ENCODE data around the gene ZFAND6. TPM values are rescaled to one million over a fixed set of nuclear protein-coding genes. Genes with fewer than 3 reads are reported as not detected.
A peak's percentile ranks its signal among the peaks of the same experiment; 100 is the strongest.
"Not testable (repeated sequence)": the region's sequence is repeated elsewhere in the genome, so short reads cannot be mapped to it uniquely, and the experiment has no call there.

ZFAND6 gene
- total RNA-seq, 1 donor from 2014 or later: 207 TPM

GRCh38 chr15:80141916-80142598 lies 82.6 kb downstream of the ZFAND6 start:
- DNase-seq (ENCODE audit: low read depth in 2 of 2): no peak

DNA sequence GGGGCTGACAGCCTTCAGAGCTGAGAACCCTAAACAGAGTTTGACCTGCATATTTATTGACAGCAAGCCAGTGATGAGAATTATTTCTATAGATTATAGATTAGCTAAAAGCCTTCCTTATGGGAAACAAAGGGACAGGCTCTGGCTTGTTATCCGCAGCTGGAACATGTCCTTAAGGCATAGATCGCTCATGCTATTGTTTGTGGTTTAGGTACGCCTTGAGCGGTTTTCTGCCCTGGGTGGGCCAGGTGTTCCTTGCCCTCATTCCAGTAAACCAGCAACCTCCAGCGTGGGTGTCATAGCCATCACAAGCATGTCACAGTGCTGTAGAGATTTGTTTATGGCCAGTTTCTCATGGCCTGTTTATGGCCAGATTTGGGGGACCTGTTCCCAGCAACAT lies 83.2 kb downstream of the ZFAND6 start:
- DNase-seq (ENCODE audit: low read depth in 2 of 2): no peak

DNA sequence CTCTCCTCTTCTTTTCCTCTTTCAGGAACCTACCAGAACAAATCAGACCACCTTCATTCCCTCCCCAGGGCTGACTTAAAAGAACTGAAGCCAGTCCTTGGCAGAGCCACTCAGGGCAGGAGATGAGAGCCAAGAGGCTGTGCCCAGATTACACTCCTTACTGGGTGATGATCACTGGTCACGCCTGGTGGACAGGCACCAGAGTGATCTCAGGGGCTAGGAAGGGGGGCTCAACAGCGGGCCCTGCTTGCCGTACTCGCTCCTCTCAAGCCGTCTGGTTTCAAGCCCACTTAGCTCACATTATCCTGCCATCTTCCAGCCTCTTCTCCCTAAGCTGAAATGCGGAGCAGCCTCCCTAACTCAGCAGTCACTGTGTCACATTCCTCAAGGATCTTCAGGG lies 91.7 kb downstream of the ZFAND6 start:
- no peak for DNase-seq (ENCODE audit: low read depth in 2 of 2)

GRCh38 chr15:80151576-80151975 lies 92.1 kb downstream of the ZFAND6 start:
- no peak for DNase-seq (ENCODE audit: low read depth in 2 of 2)

DNA sequence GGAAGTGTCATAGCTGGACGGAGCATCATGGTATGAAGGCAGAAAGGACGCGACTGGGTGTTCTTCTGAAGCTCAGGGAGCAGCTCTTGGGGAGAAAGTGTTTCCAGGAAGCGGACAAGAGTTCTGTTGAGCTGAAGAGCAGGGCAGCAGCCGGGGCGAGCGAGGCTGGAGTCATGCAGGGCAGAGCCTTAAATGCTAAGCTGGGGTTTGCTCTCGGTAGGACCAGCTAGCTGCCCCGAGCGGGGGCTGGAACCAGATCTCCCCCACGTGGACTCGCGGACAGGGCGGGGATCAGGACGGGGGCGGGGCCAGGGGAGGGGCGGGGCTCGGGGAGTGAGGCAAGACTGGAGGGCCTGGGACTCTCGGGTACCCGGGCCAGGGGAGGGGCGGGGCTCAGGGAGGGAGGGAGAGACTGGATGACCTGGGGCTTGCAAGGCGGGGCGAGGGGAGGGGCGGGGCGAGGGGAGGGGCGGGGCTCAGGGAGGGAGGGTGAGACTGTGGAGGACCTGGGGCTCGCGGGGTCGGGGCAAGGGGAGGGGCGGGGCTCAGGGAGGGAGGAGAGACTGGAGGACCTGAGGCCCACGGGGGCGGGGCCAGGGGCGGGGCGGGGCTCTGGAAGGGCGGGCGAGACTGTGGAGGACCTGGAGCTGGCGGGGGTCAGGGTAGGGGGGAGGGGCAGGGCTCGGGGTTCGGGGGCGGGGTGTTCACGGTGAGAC lies 92.9 kb downstream of the ZFAND6 start:
- DNase-seq (ENCODE audit: low read depth in 2 of 2): peak; percentile 53 to 93

DNA sequence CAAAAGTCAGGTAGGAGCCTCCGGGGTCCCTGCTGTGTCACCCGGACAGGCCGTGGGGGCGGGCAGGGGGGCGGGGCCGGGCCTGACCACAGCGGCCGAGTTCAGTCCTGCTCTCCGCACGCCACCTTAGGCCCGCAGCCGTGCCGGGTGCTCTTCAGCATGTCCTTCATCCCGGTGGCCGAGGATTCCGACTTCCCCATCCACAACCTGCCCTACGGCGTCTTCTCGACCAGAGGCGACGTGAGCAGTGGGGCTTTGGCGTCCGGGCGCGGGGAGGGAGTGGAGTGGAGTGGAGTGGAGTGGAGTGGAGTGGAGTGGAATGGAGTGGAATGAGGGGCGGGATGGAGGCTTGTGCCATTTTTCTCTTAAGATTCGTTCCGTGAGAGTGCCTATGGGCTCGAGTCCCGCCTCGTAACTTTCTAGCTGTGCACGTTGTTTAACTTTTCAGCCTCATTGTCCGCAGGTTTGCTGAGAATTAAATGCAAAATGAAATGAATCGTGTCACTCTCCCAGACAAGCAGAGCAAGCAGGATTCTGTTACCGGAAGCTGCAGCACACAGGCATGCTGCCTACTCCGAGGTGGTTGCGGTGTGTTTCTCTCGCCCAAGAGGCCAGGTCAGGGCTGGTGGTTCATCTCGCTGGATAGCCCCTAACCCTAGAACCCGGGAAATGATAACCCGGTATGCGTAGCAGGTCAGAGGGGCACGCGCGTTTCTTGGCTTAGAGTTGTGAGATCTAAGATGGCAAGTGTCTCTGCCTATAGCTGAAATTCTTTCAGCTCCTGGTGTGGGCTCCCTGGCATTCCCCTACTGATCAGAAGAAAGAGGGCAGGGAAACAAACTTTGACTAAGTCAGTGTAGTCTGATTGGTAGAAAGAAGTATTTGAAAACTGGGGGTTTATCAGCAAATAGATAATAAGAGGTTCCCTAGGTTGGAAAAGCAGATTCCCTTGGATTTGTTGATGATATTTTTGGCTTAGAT lies 93.7 kb downstream of the ZFAND6 start, which contains the start of gene FAH:
TSS of gene FAH (plus strand) at position 104 of the 981 bp plus-strand sequence. CDS start at position 160, 56 bp downstream.
- peak; percentile 16 to 57 for DNase-seq (ENCODE audit: low read depth in 2 of 2)

GRCh38 chr15:80153900-80154299 lies 94.4 kb downstream of the ZFAND6 start:
- no peak for DNase-seq (ENCODE audit: low read depth in 2 of 2)

- DNase-seq (ENCODE audit: low read depth in 2 of 2): no peak
Measured at GRCh38 chr15:80154336-80154735, 94.9 kb downstream of the ZFAND6 start.

GRCh38 chr15:80155001-80155377 lies 95.5 kb downstream of the ZFAND6 start:
- DNase-seq (ENCODE audit: low read depth in 2 of 2): no peak

GRCh38 chr15:80155378-80156175 lies 96.1 kb downstream of the ZFAND6 start:
- not testable (repeated sequence) for DNase-seq (ENCODE audit: low read depth in 2 of 2)

GRCh38 chr15:80156176-80156720 lies 96.8 kb downstream of the ZFAND6 start:
- no peak for DNase-seq (ENCODE audit: low read depth in 2 of 2)

GRCh38 chr15:80157215-80157614 lies 97.7 kb downstream of the ZFAND6 start:
- DNase-seq (ENCODE audit: low read depth in 2 of 2): no peak

- no peak for DNase-seq (ENCODE audit: low read depth in 2 of 2)
Measured at GRCh38 chr15:80159301-80159700, 99.8 kb downstream of the ZFAND6 start.

DNA sequence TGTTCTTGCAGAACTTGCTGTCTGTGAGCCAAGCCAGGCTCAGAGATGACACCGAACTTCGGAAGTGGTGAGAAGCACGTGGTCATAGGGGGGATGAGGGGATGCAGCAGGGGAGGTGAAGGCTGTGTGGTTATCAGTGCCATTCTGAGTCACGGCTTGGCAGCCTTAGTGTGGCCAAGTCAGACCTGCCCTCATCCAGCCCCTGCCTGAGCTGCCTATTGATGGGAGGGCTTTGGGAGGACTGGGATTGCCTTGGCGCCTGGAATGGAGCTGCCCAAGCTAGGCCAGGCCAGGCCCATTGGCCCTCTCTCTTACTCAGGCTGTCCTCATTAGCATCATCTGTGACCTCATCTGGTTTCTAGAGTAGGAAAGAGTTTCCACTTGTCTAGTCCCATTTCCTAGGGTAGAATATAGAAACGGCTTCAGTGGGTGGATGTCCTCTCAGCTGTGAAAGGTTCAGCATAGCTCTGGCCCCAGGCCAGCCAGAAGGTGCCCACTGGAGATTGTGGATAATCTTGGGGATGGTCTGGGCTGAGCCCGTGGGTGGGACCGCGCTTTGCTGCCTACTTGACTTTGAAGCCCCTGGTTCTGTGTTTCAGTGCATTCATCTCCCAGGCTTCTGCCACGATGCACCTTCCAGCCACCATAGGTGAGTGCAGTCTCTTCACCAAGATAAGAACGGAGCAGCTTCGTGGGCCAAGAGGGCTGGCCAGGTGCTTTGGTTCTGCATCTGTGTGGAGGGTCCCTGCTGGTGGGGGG lies 100.5 kb downstream of the ZFAND6 start:
- DNase-seq (ENCODE audit: low read depth in 2 of 2): no peak

GRCh38 chr15:80160570-80161156 lies 101.2 kb downstream of the ZFAND6 start:
- DNase-seq (ENCODE audit: low read depth in 2 of 2): peak; percentile 78 to 85

DNA sequence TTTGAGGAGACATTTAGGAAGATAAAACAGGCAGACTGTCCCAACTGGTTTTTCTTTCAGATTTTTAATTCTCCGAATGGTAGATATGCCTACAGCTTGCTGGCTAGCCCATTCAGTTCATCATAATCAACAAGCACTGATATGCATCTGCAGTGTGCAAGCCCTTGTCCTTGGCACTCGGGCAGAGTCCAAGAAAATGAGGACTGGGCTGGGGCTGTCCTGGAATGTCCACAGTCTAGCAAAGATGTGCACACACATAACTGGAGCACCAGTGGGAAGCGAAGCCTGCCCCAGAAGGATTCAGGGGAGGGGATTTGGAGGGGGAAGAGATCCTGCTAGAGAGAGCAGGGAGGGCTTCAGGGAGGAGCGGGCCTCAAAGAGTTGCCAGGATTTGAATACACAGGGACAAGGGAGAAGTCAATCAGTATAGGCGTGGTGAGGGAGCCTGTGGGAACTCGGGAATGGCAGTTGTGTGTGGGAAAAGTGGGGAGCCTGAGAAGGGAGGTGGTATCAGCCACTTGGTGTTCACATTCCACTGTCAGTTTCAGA lies 102.1 kb downstream of the ZFAND6 start:
- DNase-seq (ENCODE audit: low read depth in 2 of 2): no peak

- no peak for DNase-seq (ENCODE audit: low read depth in 2 of 2)
Measured at GRCh38 chr15:80162059-80162554, 102.6 kb downstream of the ZFAND6 start.

GRCh38 chr15:80163217-80163616 lies 103.7 kb downstream of the ZFAND6 start:
- no peak for DNase-seq (ENCODE audit: low read depth in 2 of 2)

DNA sequence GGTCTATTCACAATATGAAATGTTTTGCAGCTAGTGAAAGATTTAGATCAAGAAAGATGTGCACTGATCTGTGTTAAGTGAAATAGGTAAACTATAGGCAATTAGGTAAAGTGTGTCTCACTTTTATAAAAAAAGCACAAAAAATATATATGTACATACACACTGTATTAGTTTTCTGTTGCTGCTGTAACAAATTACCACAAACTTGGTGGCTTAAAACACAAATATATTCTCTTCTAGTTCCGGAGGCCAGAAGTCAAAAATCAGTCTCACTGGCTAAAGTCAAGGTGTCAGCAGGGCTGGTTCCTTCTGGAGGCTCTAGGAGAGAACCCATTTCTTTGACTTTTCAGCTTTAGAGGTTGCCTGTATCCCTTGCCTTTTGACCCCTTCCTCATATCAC lies 104.4 kb downstream of the ZFAND6 start:
- no peak for DNase-seq (ENCODE audit: low read depth in 2 of 2)
